Right hindlimb (tissue), 1 donor: ENCODE measurements around the gene AMZ1.
"Not testable (repeated sequence)": the region's sequence is repeated elsewhere in the genome, so short reads cannot be mapped to it uniquely, and the experiment has no call there.

ENCODE experiments used
- DNase-seq: peaks from one replicate; pipeline ENCODE4 v3.0.0-alpha.2; 2018

Gene AMZ1

GRCh38 chr7:2729893-2730716 is 42.1 kb downstream of the AMZ1 start:
- peak; percentile 74 for DNase-seq

GRCh38 chr7:2730846-2731770 is 43.1 kb downstream of the AMZ1 start:
- DNase-seq, result no peak

- DNase-seq, result no peak
Measured at GRCh38 chr7:2732388-2732787, 44.4 kb downstream of the AMZ1 start.

GRCh38 chr7:2732959-2733584 is 45.1 kb downstream of the AMZ1 start:
- no peak for DNase-seq

GRCh38 chr7:2734084-2734686 is 46.2 kb downstream of the AMZ1 start:
- DNase-seq, result no peak

GRCh38 chr7:2734751-2735571 is 47.0 kb downstream of the AMZ1 start:
- no peak for DNase-seq

- no peak for DNase-seq
Measured at GRCh38 chr7:2735744-2736143, 47.7 kb downstream of the AMZ1 start.

- no peak for DNase-seq
Measured at GRCh38 chr7:2736411-2736914, 48.5 kb downstream of the AMZ1 start.

GRCh38 chr7:2737005-2737743 is 49.2 kb downstream of the AMZ1 start:
- DNase-seq, result not testable (repeated sequence)

GRCh38 chr7:2737771-2738540 is 50.0 kb downstream of the AMZ1 start:
- DNase-seq, result peak; percentile 53

GRCh38 chr7:2738766-2739549 is 51.0 kb downstream of the AMZ1 start:
- no peak for DNase-seq

- DNase-seq, result not testable (repeated sequence)
Measured at GRCh38 chr7:2743523-2744185, 55.7 kb downstream of the AMZ1 start.

GRCh38 chr7:2748684-2749083 is 60.7 kb downstream of the AMZ1 start:
- DNase-seq, result not testable (repeated sequence)

- no peak for DNase-seq
Measured at GRCh38 chr7:2750004-2750407, 62.0 kb downstream of the AMZ1 start.

- DNase-seq, result no peak
Measured at GRCh38 chr7:2751086-2751485, 63.1 kb downstream of the AMZ1 start.

- no peak for DNase-seq
Measured at GRCh38 chr7:2753148-2753547, 65.1 kb downstream of the AMZ1 start.

- DNase-seq, result no peak
Measured at GRCh38 chr7:2754086-2754485, 66.1 kb downstream of the AMZ1 start.

- DNase-seq, result no peak
Measured at GRCh38 chr7:2754912-2755311, 66.9 kb downstream of the AMZ1 start.

- no peak for DNase-seq
Measured at GRCh38 chr7:2755531-2755930, 67.5 kb downstream of the AMZ1 start.
